Stimulated activated memory B cell treated with anti-CD40 and anti-IgM and Interleukin-4, amounts not matched to agents 10 μg/mL and 1 μg/mL and 100 μg/mL, for 72 hours (primary cell): ENCODE results near the gene ZNF821.
"Not testable (repeated sequence)": the region's sequence is repeated elsewhere in the genome, so short reads cannot be mapped to it uniquely, and the experiment has no call there.

Source experiments
- ATAC-seq: fragments of 150-1000 bp; cut with Tn5 transposase; 2 replicates; pipeline ENCODE4 v1.10.0; 2021
- H3K27ac Mint-ChIP-seq: one replicate; pipeline ENCODE4 v1.8.0; 2022; ENCODE audit warnings: mild to moderate bottlenecking, mixed read lengths
- H3K27me3 Mint-ChIP-seq: one replicate; pipeline ENCODE4 v1.8.0; 2022; ENCODE audit warnings: mixed read lengths
- H3K36me3 Mint-ChIP-seq: one replicate; pipeline ENCODE4 v1.8.0; 2022; ENCODE audit warnings: mixed read lengths
- H3K4me1 Mint-ChIP-seq: one replicate; pipeline ENCODE4 v1.8.0; 2022; ENCODE audit warnings: mixed read lengths
- H3K4me3 Mint-ChIP-seq: one replicate; pipeline ENCODE4 v1.8.0; 2022; ENCODE audit warnings: mild to moderate bottlenecking, moderate library complexity, mixed read lengths
- H3K9me3 Mint-ChIP-seq: one replicate; pipeline ENCODE4 v1.8.0; 2022; ENCODE audit warnings: mixed read lengths

The ZNF821 gene

GRCh38 chr16:71854369-71854948 lies 29.5 kb downstream of the ZNF821 start:
- Mint-ChIP-seq H3K27ac (peak overlapping the region; percentile 87), H3K9me3 (no peaks in the 10 kb centered on the region), H3K27me3 (no peaks in the 10 kb centered on the region), H3K4me1 (peaks cover 61% of the 10 kb centered on the region), H3K36me3 (peaks cover 59% of the 10 kb centered on the region), H3K4me3 (no peak overlapping the region)
- ATAC-seq = no peak

DNA sequence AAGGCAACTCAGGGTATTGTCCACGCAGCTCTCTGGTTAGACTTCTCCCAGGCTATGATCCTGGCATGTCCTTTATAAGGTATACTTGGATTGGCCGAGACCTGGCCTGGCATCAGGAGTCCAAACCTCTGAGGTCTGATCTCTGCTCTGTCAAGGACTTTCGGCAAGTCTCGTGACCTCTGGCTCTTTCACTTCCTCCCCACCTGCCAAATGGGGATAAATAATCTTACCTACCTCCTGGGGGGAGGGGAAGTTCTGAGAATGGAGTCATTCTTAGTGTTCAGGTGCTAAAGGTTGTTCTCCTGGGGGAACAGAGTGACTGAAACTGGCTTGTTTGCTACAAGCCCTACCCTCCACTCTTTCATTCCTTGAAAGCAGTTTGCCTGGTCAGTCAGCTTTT lies 30.6 kb downstream of the ZNF821 start:
- peak overlapping the region; percentile 87 for H3K27ac Mint-ChIP-seq
- peak; percentile 86 for ATAC-seq
- H3K4me1 Mint-ChIP-seq = peaks cover 65% of the 10 kb centered on the region

DNA sequence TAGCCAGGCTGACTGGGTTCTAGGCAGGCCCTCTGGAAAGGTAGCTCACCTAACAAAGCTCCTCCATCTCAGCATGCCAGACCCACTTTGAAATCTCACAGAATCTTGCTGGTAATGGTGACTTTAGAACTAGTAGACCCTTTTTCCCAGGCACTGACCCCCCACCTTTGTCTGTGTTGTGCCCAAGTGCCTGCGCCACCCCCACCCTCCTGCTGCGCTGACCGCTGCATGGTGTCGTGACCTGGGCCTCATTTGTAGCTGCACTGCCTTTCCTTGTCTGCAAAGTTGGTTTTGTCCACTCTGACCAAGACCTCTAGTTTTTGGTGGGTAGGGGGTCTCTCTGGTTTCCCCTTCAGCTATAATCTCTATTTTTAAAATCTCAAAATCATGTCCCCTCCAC lies 31.4 kb downstream of the ZNF821 start:
- H3K9me3 Mint-ChIP-seq = no peaks in the 10 kb centered on the region
- no peaks in the 10 kb centered on the region for H3K27me3 Mint-ChIP-seq
- H3K4me3 Mint-ChIP-seq = no peak overlapping the region
- ATAC-seq = no peak
- H3K36me3 Mint-ChIP-seq = peaks cover 66% of the 10 kb centered on the region
- H3K27ac Mint-ChIP-seq = peak overlapping the region; percentile 87
- peaks cover 73% of the 10 kb centered on the region for H3K4me1 Mint-ChIP-seq

More for the DNA sequence above, 30.6 kb downstream of the ZNF821 start:
- Mint-ChIP-seq H3K27me3 (no peaks in the 10 kb centered on the region), H3K36me3 (peaks cover 59% of the 10 kb centered on the region), H3K9me3 (no peaks in the 10 kb centered on the region), H3K4me3 (peak overlapping the region; percentile 68)

GRCh38 chr16:71852158-71852557 lies 31.8 kb downstream of the ZNF821 start:
- peaks cover 74% of the 10 kb centered on the region for H3K4me1 Mint-ChIP-seq
- no peaks in the 10 kb centered on the region for H3K9me3 Mint-ChIP-seq
- no peak for ATAC-seq
- peak overlapping the region; percentile 87 for H3K27ac Mint-ChIP-seq
- H3K4me3 Mint-ChIP-seq = no peak overlapping the region
- no peaks in the 10 kb centered on the region for H3K27me3 Mint-ChIP-seq
- H3K36me3 Mint-ChIP-seq = peaks cover 66% of the 10 kb centered on the region

DNA sequence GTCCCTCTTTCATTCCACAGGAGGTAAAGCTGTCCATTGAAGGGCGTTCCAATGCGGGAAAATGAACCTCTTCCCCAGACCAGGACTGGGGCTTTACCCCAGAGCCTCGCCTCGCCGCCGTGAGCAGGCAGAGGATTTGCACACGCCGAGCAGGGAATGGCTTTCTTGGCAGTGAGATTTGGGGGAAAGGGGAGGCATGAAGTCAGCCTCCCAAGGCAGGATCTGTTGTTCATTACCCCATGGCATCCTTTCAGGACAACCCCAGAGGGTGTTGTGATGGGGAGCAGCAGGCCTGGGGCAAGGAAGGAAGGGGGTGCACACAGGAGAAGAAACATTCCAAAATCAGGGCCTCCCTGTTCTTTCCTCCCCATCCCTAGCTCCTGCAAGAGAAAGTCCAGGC lies 32.2 kb downstream of the ZNF821 start:
- H3K9me3 Mint-ChIP-seq = no peaks in the 10 kb centered on the region
- no peak for ATAC-seq
- peaks cover 74% of the 10 kb centered on the region for H3K4me1 Mint-ChIP-seq
- peak overlapping the region; percentile 87 for H3K27ac Mint-ChIP-seq
- H3K27me3 Mint-ChIP-seq = no peaks in the 10 kb centered on the region
- no peak overlapping the region for H3K4me3 Mint-ChIP-seq
- peaks cover 66% of the 10 kb centered on the region for H3K36me3 Mint-ChIP-seq

DNA sequence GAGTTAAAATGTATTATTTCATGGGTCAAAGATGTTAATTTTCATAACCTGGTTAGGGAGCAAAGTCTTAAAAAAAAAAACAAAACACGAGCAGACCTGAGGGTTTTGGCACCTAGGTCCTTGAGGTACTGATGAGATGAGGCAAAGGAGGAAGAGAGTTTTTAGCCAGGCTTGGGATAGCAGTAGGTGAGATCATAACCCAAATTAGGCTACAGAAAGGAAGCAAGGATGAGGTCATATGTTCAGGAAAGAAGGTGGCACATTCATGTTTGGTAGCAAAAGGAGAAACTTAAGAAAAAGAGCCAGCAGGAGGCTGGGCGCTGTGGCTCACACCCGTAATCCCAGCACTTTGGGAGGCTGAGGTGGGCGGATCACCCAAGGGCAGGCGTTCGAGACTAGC lies 35.4 kb downstream of the ZNF821 start:
- H3K36me3 Mint-ChIP-seq = peaks cover 51% of the 10 kb centered on the region
- H3K9me3 Mint-ChIP-seq = no peaks in the 10 kb centered on the region
- H3K4me3 Mint-ChIP-seq = no peak overlapping the region
- no peak overlapping the region for H3K27ac Mint-ChIP-seq
- no peaks in the 10 kb centered on the region for H3K27me3 Mint-ChIP-seq
- H3K4me1 Mint-ChIP-seq = peaks cover 64% of the 10 kb centered on the region
- ATAC-seq = no peak

- no peak for ATAC-seq
- no peaks in the 10 kb centered on the region for H3K9me3 Mint-ChIP-seq
- H3K27me3 Mint-ChIP-seq = no peaks in the 10 kb centered on the region
- H3K27ac Mint-ChIP-seq = peak overlapping the region; percentile 96
- H3K4me1 Mint-ChIP-seq = peaks cover 63% of the 10 kb centered on the region
- H3K36me3 Mint-ChIP-seq = peaks cover 40% of the 10 kb centered on the region
- H3K4me3 Mint-ChIP-seq = peak overlapping the region; percentile 95
Observed at GRCh38 chr16:71847096-71847495, 36.9 kb downstream of the ZNF821 start.

DNA sequence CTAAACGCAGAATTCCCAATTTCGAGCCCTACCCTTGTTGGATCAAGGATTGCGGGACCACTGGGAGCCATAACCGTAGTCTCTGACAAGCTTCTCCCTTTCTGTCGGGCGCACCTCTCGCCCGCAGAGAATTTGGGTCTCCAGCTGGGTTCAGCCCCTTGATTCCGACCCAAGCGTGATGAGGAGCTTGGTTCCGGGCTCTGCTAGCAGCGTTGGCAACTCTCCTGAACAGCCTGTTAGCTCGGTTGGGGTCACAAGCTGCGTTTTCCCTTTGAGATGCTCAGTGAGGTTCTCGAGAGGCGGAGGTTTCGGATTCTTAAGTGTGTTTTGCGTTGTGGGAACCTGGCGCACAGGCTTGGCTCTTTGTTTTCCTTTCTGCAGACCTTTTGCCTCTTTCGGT lies 37.6 kb downstream of the ZNF821 start:
- Mint-ChIP-seq H3K27me3 (no peaks in the 10 kb centered on the region), H3K36me3 (peaks cover 33% of the 10 kb centered on the region), H3K9me3 (no peaks in the 10 kb centered on the region), H3K4me1 (peaks cover 60% of the 10 kb centered on the region), H3K27ac (peak overlapping the region; percentile 96), H3K4me3 (peak overlapping the region; percentile 95)
- no peak for ATAC-seq

DNA sequence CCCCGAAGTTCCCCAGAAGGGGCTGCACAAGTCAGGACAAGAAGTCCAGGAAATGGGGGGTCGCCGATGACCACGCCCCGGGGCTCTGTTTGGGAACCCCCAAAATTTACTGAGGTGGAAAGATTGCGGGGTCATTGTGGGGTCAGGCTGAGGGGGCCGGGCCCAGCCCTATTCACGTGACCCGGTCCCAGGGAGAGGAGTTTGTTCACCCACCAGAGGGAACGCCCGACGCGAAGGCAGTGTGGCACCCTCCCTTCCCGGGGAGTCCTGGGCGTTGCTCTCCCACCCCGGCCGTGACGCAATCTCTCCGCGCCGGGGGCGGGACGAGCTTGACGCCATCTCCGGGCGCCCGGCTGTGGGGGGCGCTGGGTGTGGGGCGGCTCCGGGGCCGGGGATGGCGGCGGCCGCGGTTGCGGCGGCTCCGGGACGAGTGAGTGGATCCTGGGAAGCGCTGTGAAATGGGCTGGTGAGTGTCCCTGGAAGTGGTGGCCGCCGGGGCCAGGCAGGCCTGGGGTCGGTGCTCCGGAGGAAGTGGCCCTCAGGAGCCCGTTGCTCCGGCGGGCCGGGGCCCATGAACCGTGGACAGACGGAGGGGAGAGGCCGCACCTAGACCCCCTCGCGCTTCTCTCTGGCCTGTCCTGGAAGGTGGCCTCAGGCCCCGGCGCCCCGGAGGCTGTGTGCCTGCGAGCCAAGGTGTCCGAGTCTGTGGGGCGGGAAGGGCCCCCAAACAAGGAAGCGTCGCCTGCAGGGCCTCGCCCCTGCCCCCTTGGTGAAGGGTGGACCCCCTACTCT lies 38.1 kb downstream of the ZNF821 start, which contains the start of gene ATXN1L:
Gene ATXN1L, plus strand, starts transcription at position 338 of the 792 bp plus-strand sequence. CDS start 3,765 bp downstream, outside the sequence.
- H3K4me1 Mint-ChIP-seq = peaks cover 58% of the 10 kb centered on the region
- H3K4me3 Mint-ChIP-seq = peak within 1 kb of the TSS; percentile 95
- peaks cover 27% of the 10 kb centered on the region for H3K36me3 Mint-ChIP-seq
- H3K27ac Mint-ChIP-seq = peak within 1 kb of the TSS; percentile 96
- no peaks in the 10 kb centered on the region for H3K27me3 Mint-ChIP-seq
- no peaks in the 10 kb centered on the region for H3K9me3 Mint-ChIP-seq
- peak; percentile 95 for ATAC-seq

- Mint-ChIP-seq H3K9me3 (no peaks in the 10 kb centered on the region), H3K27me3 (no peaks in the 10 kb centered on the region), H3K27ac (peak overlapping the region; percentile 96), H3K4me3 (no peak overlapping the region), H3K4me1 (peaks cover 56% of the 10 kb centered on the region), H3K36me3 (peaks cover 8% of the 10 kb centered on the region)
- ATAC-seq = no peak
Observed at GRCh38 chr16:71843572-71843971, 40.4 kb downstream of the ZNF821 start.

- no peaks in the 10 kb centered on the region for H3K27me3 Mint-ChIP-seq
- no peaks in the 10 kb centered on the region for H3K9me3 Mint-ChIP-seq
- peaks cover 28% of the 10 kb centered on the region for H3K4me1 Mint-ChIP-seq
- H3K36me3 Mint-ChIP-seq = no peaks in the 10 kb centered on the region
- no peak for ATAC-seq
- H3K27ac Mint-ChIP-seq = no peak overlapping the region
- no peak overlapping the region for H3K4me3 Mint-ChIP-seq
Observed at GRCh38 chr16:71840052-71840451, 43.9 kb downstream of the ZNF821 start.

GRCh38 chr16:71837150-71837549 lies 46.8 kb downstream of the ZNF821 start:
- Mint-ChIP-seq H3K27ac (no peak overlapping the region), H3K4me3 (no peak overlapping the region), H3K36me3 (no peaks in the 10 kb centered on the region), H3K9me3 (no peaks in the 10 kb centered on the region), H3K4me1 (peaks cover 4% of the 10 kb centered on the region), H3K27me3 (no peaks in the 10 kb centered on the region)
- no peak for ATAC-seq

GRCh38 chr16:71834291-71834690 lies 49.7 kb downstream of the ZNF821 start:
- no peak for ATAC-seq
- Mint-ChIP-seq H3K27ac (no peak overlapping the region), H3K4me3 (no peak overlapping the region), H3K36me3 (no peaks in the 10 kb centered on the region), H3K9me3 (no peaks in the 10 kb centered on the region), H3K4me1 (no peaks in the 10 kb centered on the region), H3K27me3 (no peaks in the 10 kb centered on the region)

GRCh38 chr16:71832112-71832511 lies 51.9 kb downstream of the ZNF821 start:
- not testable (repeated sequence) for H3K36me3 Mint-ChIP-seq, H3K4me1 Mint-ChIP-seq, ATAC-seq, H3K9me3 Mint-ChIP-seq, H3K27ac Mint-ChIP-seq, H3K27me3 Mint-ChIP-seq, H3K4me3 Mint-ChIP-seq

- not testable (repeated sequence) for H3K4me1 Mint-ChIP-seq, H3K36me3 Mint-ChIP-seq, H3K27ac Mint-ChIP-seq, H3K27me3 Mint-ChIP-seq, H3K9me3 Mint-ChIP-seq, ATAC-seq, H3K4me3 Mint-ChIP-seq
Observed at GRCh38 chr16:71831698-71832097, 52.3 kb downstream of the ZNF821 start.

DNA sequence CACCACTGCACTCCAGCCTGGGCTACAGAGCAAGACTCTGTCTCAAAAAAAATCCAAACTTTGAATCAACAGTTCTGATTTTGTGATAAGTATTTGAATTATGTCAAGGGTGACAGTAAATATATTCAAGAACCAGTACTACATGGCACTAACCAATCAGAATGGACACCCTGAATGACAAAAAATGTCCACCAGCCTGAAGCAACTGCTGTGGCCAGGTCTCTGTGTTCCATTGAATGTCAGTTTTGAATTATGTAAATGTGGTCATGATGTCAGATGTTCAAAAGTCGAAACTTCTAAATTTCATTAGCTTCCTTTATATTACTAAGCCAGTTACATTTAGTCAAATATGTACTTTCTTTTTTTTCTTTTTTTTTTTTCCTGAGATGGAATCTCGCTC lies 53.6 kb downstream of the ZNF821 start:
- Mint-ChIP-seq H3K36me3 (peaks cover 15% of the 10 kb centered on the region), H3K4me1 (no peaks in the 10 kb centered on the region), H3K27me3 (no peaks in the 10 kb centered on the region), H3K9me3 (no peaks in the 10 kb centered on the region), H3K4me3 (no peak overlapping the region), H3K27ac (no peak overlapping the region)
- no peak for ATAC-seq
